ENCODE measurements around the gene CXCL14. TPM values are rescaled to one million over a fixed set of nuclear protein-coding genes. Genes with fewer than 3 reads are reported as not detected.

CXCL14 gene
- total RNA-seq, 2 experiments from 2014 or later = not detected

DNA sequence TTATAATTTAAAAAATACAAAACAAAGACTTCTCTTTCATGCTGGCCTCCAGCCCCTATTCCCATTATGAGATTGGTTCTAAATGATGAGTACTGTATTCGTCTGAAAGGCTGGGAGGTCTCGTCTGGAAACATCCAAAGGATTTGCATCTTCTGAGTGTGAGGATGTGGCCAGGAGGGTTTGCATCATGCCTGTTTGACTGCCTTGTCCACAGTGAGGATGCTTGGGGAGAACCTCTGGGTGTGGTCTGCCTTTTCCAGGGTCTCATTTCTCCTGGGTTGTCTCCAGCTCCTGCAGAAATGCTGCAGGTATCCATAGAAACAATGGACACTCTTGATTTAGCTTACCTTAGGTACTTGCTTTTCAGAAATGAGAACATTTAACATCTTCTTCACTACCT, 26.4 kb upstream of the CXCL14 start:
- no peak overlapping the region for H3K27ac Mint-ChIP-seq
- no peaks in the 10 kb centered on the region for H3K36me3 Mint-ChIP-seq (ENCODE audit: low read depth)
- H3K4me1 Mint-ChIP-seq (ENCODE audit: low read depth) = no peaks in the 10 kb centered on the region
- peaks cover 9% of the 10 kb centered on the region for H3K27me3 Mint-ChIP-seq (ENCODE audit: low read depth)
- CTCF ChIA-PET = no interaction called here
- H3K4me3 Mint-ChIP-seq = no peak overlapping the region
- intact Hi-C loops (cut with micrococcal nuclease) = no loop called here
- DNase-seq = no peak
- H3K9me3 Mint-ChIP-seq = no peaks in the 10 kb centered on the region

GRCh38 chr5:135604056-135604455, 25.3 kb upstream of the CXCL14 start:
- H3K36me3 Mint-ChIP-seq (ENCODE audit: low read depth) = no peaks in the 10 kb centered on the region
- DNase-seq = no peak
- H3K4me1 Mint-ChIP-seq (ENCODE audit: low read depth) = no peaks in the 10 kb centered on the region
- no peak overlapping the region for H3K4me3 Mint-ChIP-seq
- H3K9me3 Mint-ChIP-seq = no peaks in the 10 kb centered on the region
- intact Hi-C loops (cut with micrococcal nuclease) = no loop called here
- no peak overlapping the region for H3K27ac Mint-ChIP-seq
- H3K27me3 Mint-ChIP-seq (ENCODE audit: low read depth) = peaks cover 6% of the 10 kb centered on the region
- CTCF ChIA-PET = no interaction called here

GRCh38 chr5:135602882-135603721, 24.3 kb upstream of the CXCL14 start:
- no peaks in the 10 kb centered on the region for H3K36me3 Mint-ChIP-seq (ENCODE audit: low read depth)
- intact Hi-C loops (cut with micrococcal nuclease) = no loop called here
- CTCF ChIA-PET = interaction anchor here (0.7 kb wide), 1 partner anchor 11 kb away, joined by 5 read pairs; no protein-coding TSS in a partner anchor

DNA sequence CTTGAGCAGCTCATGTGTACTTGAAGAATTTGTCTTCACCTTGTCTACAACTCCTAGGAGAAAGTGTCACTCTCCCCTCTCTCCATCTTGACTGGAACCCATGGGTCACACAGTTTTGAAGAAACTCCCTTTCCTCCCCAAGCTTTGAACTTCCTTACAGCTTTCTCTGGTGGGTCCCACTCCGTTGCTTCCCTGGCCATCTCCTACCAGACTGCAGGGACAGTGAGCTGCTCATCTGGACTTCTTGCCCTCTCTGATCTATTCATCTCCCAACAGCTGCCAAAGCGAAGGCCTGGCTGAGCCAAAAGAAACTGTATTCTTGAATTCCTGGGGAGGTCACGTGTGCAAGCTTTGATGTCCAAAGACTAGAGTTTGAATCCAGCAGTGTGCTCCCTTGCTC, 22.7 kb upstream of the CXCL14 start:
- intact Hi-C loops (cut with micrococcal nuclease) = no loop called here
- H3K27me3 Mint-ChIP-seq (ENCODE audit: low read depth) = no peaks in the 10 kb centered on the region
- H3K9me3 Mint-ChIP-seq = no peaks in the 10 kb centered on the region
- no peak overlapping the region for H3K27ac Mint-ChIP-seq
- no peaks in the 10 kb centered on the region for H3K36me3 Mint-ChIP-seq (ENCODE audit: low read depth)
- CTCF ChIA-PET = no interaction called here
- no peaks in the 10 kb centered on the region for H3K4me1 Mint-ChIP-seq (ENCODE audit: low read depth)
- no peak for DNase-seq
- no peak overlapping the region for H3K4me3 Mint-ChIP-seq

More at GRCh38 chr5:135602882-135603721, 24.3 kb upstream of the CXCL14 start:
- Mint-ChIP-seq H3K4me3 (no peak overlapping the region), H3K4me1 (ENCODE audit: low read depth) (no peaks in the 10 kb centered on the region), H3K27me3 (ENCODE audit: low read depth) (peaks cover 6% of the 10 kb centered on the region), H3K9me3 (no peaks in the 10 kb centered on the region), H3K27ac (no peak overlapping the region)
- no peak for DNase-seq

- no peaks in the 10 kb centered on the region for H3K9me3 Mint-ChIP-seq
- intact Hi-C loops (cut with micrococcal nuclease) = no loop called here
- H3K4me3 Mint-ChIP-seq = no peak overlapping the region
- no peak overlapping the region for H3K27ac Mint-ChIP-seq
- no peaks in the 10 kb centered on the region for H3K4me1 Mint-ChIP-seq (ENCODE audit: low read depth)
- CTCF ChIA-PET = interaction anchor here (0.7 kb wide), 1 partner anchor 49 kb away, joined by 5 read pairs; no protein-coding TSS in a partner anchor
- H3K27me3 Mint-ChIP-seq (ENCODE audit: low read depth) = no peaks in the 10 kb centered on the region
- H3K36me3 Mint-ChIP-seq (ENCODE audit: low read depth) = no peaks in the 10 kb centered on the region
- DNase-seq = no peak
Measured at GRCh38 chr5:135600971-135601381, 22.2 kb upstream of the CXCL14 start.

DNA sequence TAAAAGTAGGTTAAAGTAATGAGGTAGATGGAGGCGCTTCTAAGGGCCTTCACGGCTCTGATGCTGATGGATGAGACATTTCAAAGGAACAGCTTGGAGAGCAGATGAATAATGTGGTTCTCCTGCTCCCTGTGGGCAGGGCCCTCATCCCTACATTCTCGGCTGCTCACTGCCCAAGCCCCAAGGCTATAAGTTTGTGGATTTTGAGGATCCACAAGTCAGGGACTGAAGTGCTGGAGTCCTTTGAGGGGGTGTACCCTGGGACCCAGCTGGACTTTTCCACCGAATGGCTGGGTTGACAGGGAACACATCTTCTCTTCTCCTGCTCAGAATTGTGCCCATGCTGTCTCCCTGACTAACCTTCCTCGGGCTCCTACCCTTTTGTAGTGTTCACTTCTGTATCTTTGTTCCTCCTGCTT, 21.4 kb upstream of the CXCL14 start:
- intact Hi-C loops (cut with micrococcal nuclease) = no loop called here
- H3K4me3 Mint-ChIP-seq = no peak overlapping the region
- H3K4me1 Mint-ChIP-seq (ENCODE audit: low read depth) = no peaks in the 10 kb centered on the region
- H3K36me3 Mint-ChIP-seq (ENCODE audit: low read depth) = no peaks in the 10 kb centered on the region
- H3K27ac Mint-ChIP-seq = no peak overlapping the region
- no peak for DNase-seq
- CTCF ChIA-PET = interaction anchor here (0.7 kb wide), 1 partner anchor 49 kb away, joined by 5 read pairs; no protein-coding TSS in a partner anchor
- no peaks in the 10 kb centered on the region for H3K27me3 Mint-ChIP-seq (ENCODE audit: low read depth)
- no peaks in the 10 kb centered on the region for H3K9me3 Mint-ChIP-seq

GRCh38 chr5:135599421-135600151, 20.8 kb upstream of the CXCL14 start:
- no peaks in the 10 kb centered on the region for H3K36me3 Mint-ChIP-seq (ENCODE audit: low read depth)
- no peak overlapping the region for H3K27ac Mint-ChIP-seq
- CTCF ChIA-PET = interaction anchor here (1.0 kb wide), 1 partner anchor 92 kb away, joined by 3 read pairs; no protein-coding TSS in a partner anchor
- no peak for DNase-seq
- no peaks in the 10 kb centered on the region for H3K4me1 Mint-ChIP-seq (ENCODE audit: low read depth)
- no peaks in the 10 kb centered on the region for H3K27me3 Mint-ChIP-seq (ENCODE audit: low read depth)
- H3K9me3 Mint-ChIP-seq = no peaks in the 10 kb centered on the region
- no peak overlapping the region for H3K4me3 Mint-ChIP-seq
- intact Hi-C loops (cut with micrococcal nuclease) = no loop called here

- no peaks in the 10 kb centered on the region for H3K36me3 Mint-ChIP-seq (ENCODE audit: low read depth)
- no peak overlapping the region for H3K27ac Mint-ChIP-seq
- H3K4me1 Mint-ChIP-seq (ENCODE audit: low read depth) = no peaks in the 10 kb centered on the region
- H3K9me3 Mint-ChIP-seq = no peaks in the 10 kb centered on the region
- DNase-seq = no peak
- CTCF ChIA-PET = interaction anchor here (0.6 to 1.0 kb wide), 2 partner anchors 33 to 92 kb away, joined by 3 read pairs; no protein-coding TSS in a partner anchor
- intact Hi-C loops (cut with micrococcal nuclease) = no loop called here
- H3K27me3 Mint-ChIP-seq (ENCODE audit: low read depth) = no peaks in the 10 kb centered on the region
- H3K4me3 Mint-ChIP-seq = no peak overlapping the region
Measured at GRCh38 chr5:135598691-135599395, 20.1 kb upstream of the CXCL14 start.

DNA sequence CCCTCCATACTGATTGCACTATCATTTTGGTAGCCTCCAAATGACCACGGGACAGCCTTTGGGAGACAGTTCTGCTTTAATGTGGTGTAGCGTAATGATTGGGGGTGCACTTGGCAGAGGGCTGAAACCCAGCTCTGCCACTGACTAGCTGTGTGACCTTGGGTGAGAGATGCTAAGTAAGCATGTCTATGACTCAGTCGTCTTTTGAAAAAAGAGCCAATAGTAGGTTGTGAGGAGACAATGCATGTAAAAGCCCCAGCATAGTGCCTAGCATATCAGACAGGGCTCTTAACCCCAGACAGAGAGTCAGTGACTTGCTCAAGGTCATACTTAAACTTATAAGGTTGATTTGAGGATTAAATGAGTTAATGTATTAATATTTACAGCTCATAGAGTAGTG, 18.0 kb upstream of the CXCL14 start:
- no peaks in the 10 kb centered on the region for H3K4me1 Mint-ChIP-seq (ENCODE audit: low read depth)
- no peak overlapping the region for H3K4me3 Mint-ChIP-seq
- H3K27ac Mint-ChIP-seq = no peak overlapping the region
- intact Hi-C loops (cut with micrococcal nuclease) = no loop called here
- CTCF ChIA-PET = no interaction called here
- DNase-seq = no peak
- H3K36me3 Mint-ChIP-seq (ENCODE audit: low read depth) = no peaks in the 10 kb centered on the region
- H3K27me3 Mint-ChIP-seq (ENCODE audit: low read depth) = peaks cover 5% of the 10 kb centered on the region
- H3K9me3 Mint-ChIP-seq = no peaks in the 10 kb centered on the region

DNA sequence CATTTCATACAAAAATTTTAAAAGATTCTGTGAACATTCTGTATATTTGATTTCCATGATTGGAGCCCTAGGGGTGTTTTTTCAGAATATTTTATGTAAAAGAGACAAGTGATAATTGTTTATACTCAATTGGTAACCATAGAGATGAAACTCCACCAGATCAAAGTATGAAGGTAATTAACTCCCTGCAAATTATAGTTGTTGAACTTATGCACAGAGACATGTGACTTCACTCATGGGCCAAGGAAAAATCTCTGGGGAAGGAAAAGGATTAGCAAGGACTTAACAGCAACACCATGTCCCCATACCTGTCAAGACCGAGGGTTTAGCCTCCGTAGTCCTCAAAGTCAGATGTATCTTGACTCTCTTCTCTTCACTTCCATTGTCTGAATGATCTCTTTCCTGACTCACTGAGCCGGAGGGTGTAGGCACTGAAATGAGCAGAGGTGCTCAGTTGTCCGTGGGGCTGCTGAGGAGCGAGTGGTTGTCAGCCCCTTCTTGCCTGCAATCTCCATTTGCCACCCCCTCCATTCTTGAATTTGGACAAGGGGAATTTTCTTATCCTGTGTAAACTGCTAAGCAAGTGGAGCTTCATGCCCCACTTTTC, 17.5 kb upstream of the CXCL14 start:
- H3K4me3 Mint-ChIP-seq = no peak overlapping the region
- no peak overlapping the region for H3K27ac Mint-ChIP-seq
- no peaks in the 10 kb centered on the region for H3K4me1 Mint-ChIP-seq (ENCODE audit: low read depth)
- CTCF ChIA-PET = no interaction called here
- peaks cover 7% of the 10 kb centered on the region for H3K27me3 Mint-ChIP-seq (ENCODE audit: low read depth)
- DNase-seq = no peak
- H3K36me3 Mint-ChIP-seq (ENCODE audit: low read depth) = no peaks in the 10 kb centered on the region
- no peaks in the 10 kb centered on the region for H3K9me3 Mint-ChIP-seq
- intact Hi-C loops (cut with micrococcal nuclease) = no loop called here

- CTCF ChIA-PET = interaction anchor here (1.1 kb wide), 1 partner anchor 28 kb away, joined by 5 read pairs; no protein-coding TSS in a partner anchor
Measured at GRCh38 chr5:135594416-135594960, 15.7 kb upstream of the CXCL14 start.

More at GRCh38 chr5:135594416-135594960, 15.7 kb upstream of the CXCL14 start:
- DNase-seq = no peak
- Mint-ChIP-seq H3K4me3 (no peak overlapping the region), H3K9me3 (no peaks in the 10 kb centered on the region), H3K27ac (no peak overlapping the region), H3K4me1 (ENCODE audit: low read depth) (no peaks in the 10 kb centered on the region), H3K36me3 (ENCODE audit: low read depth) (no peaks in the 10 kb centered on the region), H3K27me3 (ENCODE audit: low read depth) (peaks cover 7% of the 10 kb centered on the region)
- intact Hi-C loops (cut with micrococcal nuclease) = no loop called here
